Left lobe of liver (tissue), 2 donors: ENCODE data around the gene DNAJC11. TPM values are rescaled to one million over a fixed set of nuclear protein-coding genes. Genes with fewer than 3 reads are reported as not detected.
"Not testable (repeated sequence)": the region's sequence is repeated elsewhere in the genome, so short reads cannot be mapped to it uniquely, and the experiment has no call there.

Experiments used
- ATAC-seq: fragments of 200-7000 bp; cut with Tn5 transposase; one replicate; pipeline ENCODE4 v1.9.1; 2020; ENCODE audit warnings: mild to moderate bottlenecking, moderate library complexity
- DNase-seq: peaks from one replicate; pipeline ENCODE4 v3.0.0-alpha.2; 2020; ENCODE audit warnings: low spot score
- total RNA-seq: library from RNA; stranded (reverse); gene quantifications from one replicate; pipeline ENCODE4 v1.2.1, GENCODE V29; 2021
- donor health status: DM: no; HTN: no; CAD: no; lungs with moderate emphysema.
- donor health status: DM: no; HTN: yes; CAD: no.

DNAJC11 gene
- total RNA-seq = 29.5 TPM

GRCh38 chr1:6701437-6702153, at the start of gene DNAJC11:
Gene DNAJC11 (minus strand): TSS chr1:6701816. CDS start chr1:6701800, 16 bp downstream.
- peak; percentile 93 for DNase-seq
- ATAC-seq = peak; percentile 99

- DNase-seq (no peak), ATAC-seq (no peak)
Measured at GRCh38 chr1:6750490-6750889, 48.9 kb upstream of the DNAJC11 start.

GRCh38 chr1:6747674-6748073, 46.1 kb upstream of the DNAJC11 start:
- DNase-seq (no peak), ATAC-seq (no peak)

GRCh38 chr1:6745073-6745472, 43.5 kb upstream of the DNAJC11 start:
- ATAC-seq = no peak
- DNase-seq = no peak

- ATAC-seq (peak; percentile 59), DNase-seq (no peak)
Measured at GRCh38 chr1:6743189-6744101, 41.8 kb upstream of the DNAJC11 start.

- DNase-seq, ATAC-seq: not testable (repeated sequence)
Measured at GRCh38 chr1:6742676-6743188, 41.1 kb upstream of the DNAJC11 start.

- no peak for DNase-seq
Measured at GRCh38 chr1:6738987-6739676, 37.5 kb upstream of the DNAJC11 start.

GRCh38 chr1:6732942-6733341, 31.3 kb upstream of the DNAJC11 start:
- DNase-seq = no peak
- no peak for ATAC-seq

More at GRCh38 chr1:6738987-6739676, 37.5 kb upstream of the DNAJC11 start:
- no peak for ATAC-seq

- ATAC-seq = no peak
Measured at GRCh38 chr1:6731905-6732304, 30.3 kb upstream of the DNAJC11 start.

GRCh38 chr1:6730880-6731279, 29.3 kb upstream of the DNAJC11 start:
- ATAC-seq = no peak
- DNase-seq = no peak

More at GRCh38 chr1:6731905-6732304, 30.3 kb upstream of the DNAJC11 start:
- DNase-seq = no peak

- ATAC-seq (no peak), DNase-seq (no peak)
Measured at GRCh38 chr1:6730473-6730872, 28.9 kb upstream of the DNAJC11 start.

GRCh38 chr1:6727535-6727934, 25.9 kb upstream of the DNAJC11 start:
- ATAC-seq = peak; percentile 86
- peak; percentile 49 for DNase-seq

- ATAC-seq (no peak), DNase-seq (no peak)
Measured at GRCh38 chr1:6726253-6726652, 24.6 kb upstream of the DNAJC11 start.

GRCh38 chr1:6724517-6725141, 23.0 kb upstream of the DNAJC11 start:
- no peak for ATAC-seq
- no peak for DNase-seq

- DNase-seq = no peak
- no peak for ATAC-seq
Measured at GRCh38 chr1:6723621-6724428, 22.2 kb upstream of the DNAJC11 start.

GRCh38 chr1:6711174-6711573, 9.6 kb upstream of the DNAJC11 start:
- DNase-seq = no peak
- no peak for ATAC-seq

GRCh38 chr1:6704746-6705145, 3.1 kb upstream of the DNAJC11 start:
- no peak for ATAC-seq
- no peak for DNase-seq

- no peak for DNase-seq
- no peak for ATAC-seq
Measured at GRCh38 chr1:6703016-6703415, 1.4 kb upstream of the DNAJC11 start.

- ATAC-seq = no peak
- no peak for DNase-seq
Measured at GRCh38 chr1:6700853-6701436, 671 bp downstream of the DNAJC11 start.
